Globus pallidus (tissue), 1 donor: ENCODE data around the gene NOTCH1.

Source experiments
- DNase-seq: peaks from one replicate; pipeline ENCODE4 v3.0.0-alpha.2; 2015; ENCODE audit warnings: low spot score

Gene NOTCH1

GRCh38 chr9:136484153-136485048 is 61.4 kb downstream of the NOTCH1 start:
- peak; percentile 20 for DNase-seq

DNA sequence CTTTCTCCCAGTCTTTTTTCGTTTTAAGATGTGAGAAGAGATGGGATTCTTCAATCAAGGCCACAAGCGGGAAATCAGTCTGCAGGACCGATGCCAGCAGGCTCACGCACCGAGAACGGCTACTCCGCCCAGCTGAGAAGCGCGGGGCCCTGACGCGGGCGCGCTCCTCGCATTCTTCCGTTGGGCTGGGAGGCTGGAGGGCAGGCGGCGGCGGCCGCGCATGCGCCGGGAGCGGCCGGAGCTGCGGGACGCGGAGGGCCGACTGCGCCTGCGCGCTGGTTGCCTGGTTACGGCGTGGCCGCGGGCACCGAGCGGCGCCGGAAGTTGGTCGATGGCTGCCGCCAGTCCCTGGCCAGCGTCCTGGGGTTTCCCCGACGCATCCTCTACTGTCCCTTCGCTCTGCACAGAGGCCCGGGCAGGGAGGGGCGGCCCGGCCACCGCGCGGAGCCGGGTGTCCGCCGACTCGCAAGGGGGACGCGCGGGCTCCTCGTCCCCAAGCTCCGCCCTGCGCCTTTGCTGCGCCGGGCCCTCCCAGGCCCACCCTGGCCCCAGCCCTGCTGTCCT is 62.2 kb downstream of the NOTCH1 start:
- DNase-seq: peak; percentile 89

DNA sequence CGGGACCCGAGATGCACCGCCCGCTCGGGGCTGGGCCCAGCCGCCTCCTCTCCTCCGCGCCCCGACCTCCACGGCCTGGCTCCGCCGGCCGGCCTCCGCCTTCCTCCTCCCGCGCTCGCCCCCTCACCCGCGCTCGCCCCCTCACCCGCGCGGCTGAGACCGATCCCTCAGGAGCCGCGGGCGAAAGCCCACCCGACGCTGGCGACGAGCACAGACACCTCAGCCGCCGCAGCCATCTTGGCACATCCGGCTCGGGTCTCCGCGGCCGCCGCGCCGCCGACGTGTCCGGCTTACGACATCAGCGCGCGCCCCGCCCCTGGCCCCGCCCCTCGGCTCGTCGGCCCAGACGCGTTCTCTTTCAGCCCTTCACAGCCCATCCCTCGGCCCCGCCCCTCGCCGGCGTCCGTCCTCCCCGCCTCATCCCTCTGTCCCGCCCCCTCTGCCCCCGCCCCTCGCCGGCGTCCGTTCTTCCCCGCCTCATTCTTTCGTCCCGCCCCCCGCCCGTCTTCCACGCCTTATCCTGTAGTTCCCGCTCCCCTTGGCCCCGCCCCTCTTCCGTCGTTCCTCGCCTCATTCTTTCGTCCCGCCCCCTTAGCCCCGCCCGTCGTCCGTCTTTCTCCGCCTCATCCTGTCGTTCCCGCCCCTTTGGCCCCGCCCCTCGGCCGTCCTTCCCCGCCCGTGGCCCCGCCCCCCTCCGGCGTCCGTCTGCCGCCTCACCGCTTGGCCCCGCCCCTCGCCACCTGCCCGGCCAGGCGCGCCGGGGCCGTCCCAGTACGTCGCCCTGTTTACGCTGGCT is 62.9 kb downstream of the NOTCH1 start, which contains the start of gene SEC16A:
Gene SEC16A, minus strand, starts transcription at position 248 of the 796 bp plus-strand sequence. CDS start 5,425 bp downstream, outside the sequence.
- peak; percentile 99 for DNase-seq

GRCh38 chr9:136482046-136482792 is 63.6 kb downstream of the NOTCH1 start:
- peak; percentile 22 for DNase-seq

DNA sequence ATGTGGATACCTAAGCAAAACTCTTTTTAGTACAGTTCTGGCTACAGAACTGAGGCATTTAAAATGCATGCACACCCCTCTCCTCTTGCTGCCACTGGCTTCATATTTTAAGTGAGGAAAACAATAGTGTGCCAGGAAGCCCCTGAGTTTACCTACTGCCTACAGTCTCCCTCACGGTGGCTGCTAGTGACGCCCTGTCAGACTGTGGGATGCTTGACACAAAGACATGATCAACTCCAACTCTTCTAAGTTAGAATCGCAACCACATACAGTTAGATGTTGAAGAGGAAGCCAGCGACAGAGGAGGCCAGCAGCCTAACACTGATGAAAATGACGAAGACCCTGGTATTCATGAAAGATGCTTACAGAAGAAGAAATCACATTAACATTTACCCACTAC is 64.3 kb downstream of the NOTCH1 start:
- no peak for DNase-seq

GRCh38 chr9:136476369-136477150 is 69.3 kb downstream of the NOTCH1 start:
- DNase-seq: no peak

GRCh38 chr9:136474974-136475865 is 70.6 kb downstream of the NOTCH1 start:
- DNase-seq: no peak

DNA sequence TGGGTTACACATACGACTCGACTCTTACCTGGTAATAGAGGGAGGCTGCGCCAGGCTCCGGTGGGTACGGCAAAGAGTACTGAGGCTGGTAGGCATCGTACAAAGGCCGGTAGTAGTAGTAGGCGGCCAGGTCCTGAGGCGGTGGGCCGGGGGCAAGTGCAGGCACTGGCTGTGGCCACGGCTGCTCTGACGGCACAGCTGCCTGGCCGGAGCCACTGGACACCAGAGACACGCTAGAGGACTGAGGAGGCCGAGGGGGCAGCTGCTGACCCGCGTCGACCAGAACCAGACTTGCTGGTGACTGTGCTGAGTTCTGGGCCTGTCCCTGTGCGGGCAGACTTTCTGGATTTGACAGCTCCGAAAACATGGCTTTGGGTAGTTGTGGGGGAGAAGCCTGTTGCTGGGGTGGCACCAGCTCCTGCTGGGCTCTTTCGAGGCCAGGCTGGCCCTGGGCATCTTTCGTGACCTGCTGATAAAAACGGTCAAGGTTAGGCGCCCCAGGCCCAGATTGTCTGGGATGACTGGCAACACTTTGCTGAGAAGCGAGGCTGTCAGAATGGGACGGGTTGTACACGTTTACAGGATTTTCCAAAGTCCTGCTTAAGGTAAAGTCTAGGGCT is 71.7 kb downstream of the NOTCH1 start:
- DNase-seq: no peak

DNA sequence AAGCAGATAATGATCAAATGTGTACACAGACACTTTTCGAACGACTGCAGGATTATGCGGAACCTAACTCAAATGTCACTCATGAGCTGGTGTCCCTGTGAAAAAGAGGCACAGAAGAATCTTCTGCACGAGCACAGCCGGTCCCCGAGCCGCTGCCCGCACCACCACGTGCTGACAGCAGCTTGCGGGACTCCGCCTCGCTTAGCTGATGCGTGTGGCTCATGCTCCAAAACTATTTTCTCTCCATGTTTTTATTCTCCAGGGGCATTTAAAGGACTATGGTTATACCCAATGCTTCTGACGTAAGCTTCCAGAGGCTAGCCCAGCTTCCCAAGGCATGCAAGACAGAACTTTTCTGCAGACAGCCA is 72.5 kb downstream of the NOTCH1 start:
- no peak for DNase-seq

GRCh38 chr9:136472640-136473353 is 73.1 kb downstream of the NOTCH1 start:
- DNase-seq: no peak

GRCh38 chr9:136471802-136472487 is 73.9 kb downstream of the NOTCH1 start:
- DNase-seq: no peak

DNA sequence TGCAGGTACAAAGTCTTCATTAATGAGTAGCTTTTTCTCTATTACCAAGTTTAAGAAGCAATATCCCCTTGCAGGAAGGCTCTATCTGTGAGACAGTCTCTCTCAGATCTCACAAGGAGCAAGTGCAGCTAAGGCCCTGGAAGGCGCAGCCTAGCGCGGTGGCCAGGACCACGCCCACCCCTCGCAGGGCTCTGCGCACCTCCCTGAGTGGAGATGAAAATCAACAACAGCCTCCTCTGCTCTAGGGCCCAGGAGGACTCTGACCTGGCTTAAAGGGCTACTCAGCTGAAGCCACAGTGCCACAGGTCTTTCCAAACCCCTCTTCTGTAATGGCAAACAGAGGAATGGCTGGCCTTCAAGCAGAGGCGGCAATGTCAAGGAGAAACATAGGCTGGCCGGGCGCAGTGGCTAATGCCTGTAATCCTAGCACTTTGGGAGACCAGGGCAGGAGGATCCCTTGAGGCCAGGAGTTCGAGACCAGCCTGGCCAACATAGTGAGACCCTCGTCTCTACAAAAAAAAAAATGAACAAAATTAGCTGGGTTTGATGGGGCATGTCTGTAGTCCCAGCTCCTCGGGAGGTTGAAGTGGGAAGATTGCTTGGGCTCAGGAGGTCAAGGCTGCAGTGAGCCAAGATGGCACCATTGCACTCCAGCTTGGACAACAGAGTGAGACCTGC is 74.9 kb downstream of the NOTCH1 start:
- DNase-seq: no peak

DNA sequence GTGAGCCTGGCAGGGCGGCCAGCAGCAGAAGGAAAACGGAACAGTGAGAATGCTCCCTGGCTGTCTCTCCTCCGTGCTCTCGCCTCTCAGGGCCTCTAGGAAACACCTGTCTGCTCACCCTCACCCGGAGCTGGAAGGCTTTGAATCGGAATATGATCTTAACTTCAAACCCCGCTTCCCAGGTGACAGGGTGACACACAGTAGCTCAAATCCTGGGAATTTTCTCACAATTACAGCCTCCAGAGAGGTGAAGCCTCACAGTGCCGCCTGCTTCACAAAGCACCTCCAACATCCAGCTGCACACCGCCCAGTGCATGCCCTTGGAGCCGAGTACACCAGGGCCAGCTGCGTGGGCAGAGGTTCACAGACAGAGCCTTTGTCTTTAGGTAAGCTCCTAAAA is 75.5 kb downstream of the NOTCH1 start:
- no peak for DNase-seq

DNA sequence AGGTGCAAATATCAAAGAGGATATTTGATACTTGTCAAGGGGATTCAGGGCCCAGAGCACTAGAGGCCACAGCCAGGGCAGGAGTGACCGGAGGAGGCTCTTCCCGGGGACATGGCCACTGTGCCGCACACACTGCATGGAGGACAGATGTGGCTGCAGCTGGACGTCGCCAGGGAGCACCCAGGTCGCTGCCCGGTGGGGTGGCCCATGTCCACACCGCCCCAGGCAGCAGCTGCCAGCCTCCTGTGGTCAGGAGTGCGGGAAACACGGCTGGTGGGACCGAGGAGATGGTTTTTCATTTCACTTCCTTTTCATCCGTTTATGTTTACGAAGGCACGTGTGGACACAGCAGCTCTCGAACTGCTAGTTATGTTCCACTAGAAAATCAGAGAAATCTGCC is 78.1 kb downstream of the NOTCH1 start:
- no peak for DNase-seq

- DNase-seq: no peak
Measured at GRCh38 chr9:136466155-136466541, 79.7 kb downstream of the NOTCH1 start.

- DNase-seq: no peak
Measured at GRCh38 chr9:136465500-136466154, 80.2 kb downstream of the NOTCH1 start.

- DNase-seq: no peak
Measured at GRCh38 chr9:136464241-136464640, 81.6 kb downstream of the NOTCH1 start.
